HCT116 (cell line): Measurements from ENCODE around the gene NAPA. TPM values are rescaled to one million over a fixed set of nuclear protein-coding genes. Genes with fewer than 3 reads are reported as not detected.

ENCODE experiments used
- ATAC-seq: fragments of 200-7000 bp; cut with Tn5 transposase; 2 replicates; pipeline ENCODE4 v1.9.1; 2020; ENCODE audit warnings: mild to moderate bottlenecking, moderate library complexity
- BruUV-seq: library from RNA; stranded (reverse); fragments of 400-500 nt; replicated peaks from 2 replicates; lab custom pipeline; 2021; lab: Mats Ljungman, UMichigan
- CTCF ChIA-PET: fragments of 300-600 bp; sonication (Branson Sonifier 250); formaldehyde crosslinking; loops from one replicate; lab custom pipeline; 2021; ENCODE audit warnings: antibody characterized with exemption; lab: Charles Lee
- POLR2A ChIA-PET: fragments of 300-600, 350-600 bp; sonication (Branson Sonifier 250); formaldehyde crosslinking; loops from one replicate; lab custom pipeline; 2021; ENCODE audit warnings: antibody characterized with exemption; lab: Charles Lee
- RAD21 ChIA-PET, 2 experiments: fragments of 300-600 bp; sonication (Branson Sonifier 250); formaldehyde crosslinking; loops; one replicate each; lab custom pipeline; 2023; ENCODE audit warnings: low total read pairs in 2 of 2; ENCODE audit not compliant: uncharacterized antibody in 2 of 2, unreplicated experiment in 2 of 2, low non-redundant PET in 1 of 2; lab: Charles Lee
- DNase-seq: peaks from one replicate; pipeline ENCODE4 v3.0.0-alpha.2; 2010; ENCODE audit warnings: low read depth, low spot score
- H2AFZ ChIP-seq: fragments of 200-600 bp; shearing (Covaris generic), sonication (generic); 2 replicates; pipeline ENCODE4 v1.6.1; 2017; ENCODE audit warnings: low read depth, mixed run types, mixed read lengths, antibody characterized with exemption, low read length; ENCODE audit not compliant: poor library complexity, severe bottlenecking
- H3K27ac ChIP-seq: 2 replicates; pipeline ENCODE4 v1.5.1; 2012; ENCODE audit warnings: low read depth, low read length
- H3K27me3 ChIP-seq: fragments of 200-600 bp; sonication (generic); 2 replicates; pipeline ENCODE4 v1.6.1; 2016; ENCODE audit warnings: mixed run types, low read length, mixed read lengths; ENCODE audit not compliant: insufficient read depth
- H3K36me3 ChIP-seq, 2 experiments: fragments of 200-500 bp in 1 of 2; fragments of 200-600 bp in 1 of 2; sonication (Bioruptor generic) in 1 of 2; sonication (generic) in 1 of 2; 2 replicates each; pipeline versions ENCODE4 v1.5.1 to v1.6.1; 2014 to 2016; ENCODE audit warnings: low read length in 2 of 2, inconsistent platforms in 1 of 2, mixed read lengths in 1 of 2, mixed run types in 1 of 2; ENCODE audit not compliant: insufficient read depth in 2 of 2, control insufficient read depth in 1 of 2
- H3K4me1 ChIP-seq, 2 experiments: fragments of 200-600 bp in 1 of 2; sonication (generic) in 1 of 2; 2 replicates each; pipeline versions ENCODE4 v1.5.1 to v1.6.1; 2012 to 2017; ENCODE audit warnings: low read length in 2 of 2, inconsistent platforms in 1 of 2, mild to moderate bottlenecking in 1 of 2, mixed read lengths in 1 of 2, mixed run types in 1 of 2, moderate library complexity in 1 of 2; ENCODE audit not compliant: insufficient read depth in 2 of 2, control insufficient read depth in 1 of 2
- H3K4me2 ChIP-seq: fragments of 200-600 bp; sonication (generic); 2 replicates; pipeline ENCODE4 v1.6.1; 2017; ENCODE audit warnings: mixed run types, low read length, mixed read lengths
- H3K4me3 ChIP-seq, 2 experiments: fragments of 200-600 bp in 1 of 2; sonication (generic) in 1 of 2; replicated peaks in 1 of 2; 2 replicates each; pipeline ENCODE4 v1.5.1; 2011 to 2016; ENCODE audit warnings: low read length in 2 of 2, control low read depth in 1 of 2, low read depth in 1 of 2, mild to moderate bottlenecking in 1 of 2, mixed read lengths in 1 of 2, mixed run types in 1 of 2
- H3K79me2 ChIP-seq: fragments of 200-600 bp; sonication (generic); 2 replicates; pipeline ENCODE4 v1.6.1; 2017; ENCODE audit warnings: mild to moderate bottlenecking, mixed run types, low read length, moderate library complexity, mixed read lengths; ENCODE audit not compliant: insufficient read depth
- H3K9ac ChIP-seq: fragments of 200-600 bp; sonication (generic); 2 replicates; pipeline ENCODE4 v1.6.1; 2016; ENCODE audit warnings: low read length, mixed read lengths
- H3K9me2 ChIP-seq: fragments of 200-600 bp; sonication (generic), shearing (Covaris generic); 2 replicates; pipeline ENCODE4 v1.6.1; 2017; ENCODE audit warnings: mixed run types, mild to moderate bottlenecking, moderate library complexity; ENCODE audit not compliant: insufficient read depth
- H3K9me3 ChIP-seq, 2 experiments: fragments of 200-500 bp in 1 of 2; fragments of 200-600 bp in 1 of 2; sonication (Bioruptor generic) in 1 of 2; sonication (generic) in 1 of 2; 2 replicates each; pipeline ENCODE4 v1.6.1; 2014 to 2017; ENCODE audit warnings: low read length in 2 of 2, mixed read lengths in 2 of 2, inconsistent platforms in 1 of 2, low read depth in 1 of 2, mild to moderate bottlenecking in 1 of 2, mixed run types in 1 of 2, moderate library complexity in 1 of 2; ENCODE audit not compliant: control insufficient read depth in 1 of 2, insufficient read depth in 1 of 2
- H4K20me1 ChIP-seq: fragments of 200-600 bp; sonication (generic), shearing (Covaris generic); 2 replicates; pipeline ENCODE4 v1.6.1; 2017; ENCODE audit warnings: mixed run types, mild to moderate bottlenecking, moderate library complexity; ENCODE audit not compliant: insufficient read depth
- CEBPB ChIP-seq: IDR thresholded peaks from 2 replicates; pipeline ENCODE4 v1.6.1; 2012; ENCODE audit warnings: low read depth
- EGR1 ChIP-seq: IDR thresholded peaks from 2 replicates; pipeline ENCODE4 v1.6.1; 2012; ENCODE audit warnings: low read depth
- ELF1 ChIP-seq: IDR thresholded peaks from 2 replicates; pipeline ENCODE4 v1.6.1; 2012; ENCODE audit warnings: low read depth, borderline replicate concordance
- EZH2 ChIP-seq: fragments of 200-600 bp; sonication (generic); IDR thresholded peaks from 2 replicates; pipeline ENCODE4 v1.6.1; 2017; ENCODE audit warnings: antibody characterized with exemption, mixed run types
- EZH2phosphoT487 ChIP-seq: fragments of 200-600 bp; IDR thresholded peaks from 2 replicates; pipeline ENCODE4 v1.6.1; 2018; ENCODE audit warnings: antibody characterized with exemption, borderline replicate concordance
- JUND ChIP-seq: IDR thresholded peaks from 2 replicates; pipeline ENCODE4 v1.6.1; 2012
- MAX ChIP-seq: IDR thresholded peaks from 2 replicates; pipeline ENCODE4 v1.6.1; 2012
- POLR2A ChIP-seq: IDR thresholded peaks from 2 replicates; pipeline ENCODE4 v1.7.0; 2011; ENCODE audit warnings: borderline replicate concordance; ENCODE audit not compliant: insufficient read depth, insufficient read length; ENCODE audit errors: extremely low read depth
- RAD21 ChIP-seq: IDR thresholded peaks from 2 replicates; pipeline ENCODE4 v1.6.1; 2012; ENCODE audit warnings: low read depth, mild to moderate bottlenecking
- SRF ChIP-seq: IDR thresholded peaks from 2 replicates; pipeline ENCODE4 v1.6.1; 2012; ENCODE audit warnings: low read depth
- YY1 ChIP-seq: IDR thresholded peaks from 2 replicates; pipeline ENCODE4 v1.6.1; 2011; ENCODE audit warnings: low read length, low read depth, moderate library complexity, mild to moderate bottlenecking; ENCODE audit not compliant: insufficient replicate concordance; ENCODE audit errors: extremely low read depth
- ZFX ChIP-seq: fragments of 450-650 bp; IDR thresholded peaks from 2 replicates; pipeline ENCODE4 v1.6.1; 2017
- ZNF274 ChIP-seq: fragments of 200-500 bp; sonication (Bioruptor generic); IDR thresholded peaks from 2 replicates; pipeline ENCODE4 v1.6.1; 2014; ENCODE audit warnings: mild to moderate bottlenecking, low read depth, low read length, inconsistent platforms
- intact Hi-C: fragments of 100-400 bp; cut with micrococcal nuclease; formaldehyde crosslinking; loops from 2 replicates; pipeline ENCODE4 v1.10.0; 2022
- total RNA-seq: library from RNA; stranded (reverse); gene quantifications from one replicate; pipeline ENCODE4 v1.2.1, GENCODE V29; 2021; ENCODE audit not compliant: unreplicated experiment

Gene NAPA
- total RNA-seq, 1 experiment from 2014 or later: 58.8 TPM

GRCh38 chr19:47509170-47509847 is 5.6 kb downstream of the NAPA start:
- Histone ChIP-seq H3K4me2 (no peak overlapping the region), H4K20me1 (no peaks in the 10 kb centered on the region), H2AFZ (no peak overlapping the region), H3K9me2 (no peaks in the 10 kb centered on the region), H3K36me3 (no peaks in the 10 kb centered on the region), H3K27me3 (no peaks in the 10 kb centered on the region), H3K79me2 (peaks cover 52% of the 10 kb centered on the region), H3K9ac (no peak overlapping the region), H3K9me3 (no peaks in the 10 kb centered on the region), H3K27ac (no peak overlapping the region), H3K4me3 (no peak overlapping the region), H3K4me1 (peaks cover 3 to 17% of the 10 kb centered on the region in 2 experiments; a peak in 3 of 4 replicates)
- no TSS peak for BruUV-seq
- ChIA-PET RAD21 (interaction anchor here in 1 of 2 experiments (0.6 kb wide), 1 partner anchor 140 kb away, joined by 3 read pairs; no protein-coding TSS in a partner anchor), CTCF (no interaction called here), POLR2A (no interaction called here)
- no peak for TF ChIP-seq ELF1
- no peak for TF ChIP-seq EZH2phosphoT487
- TF ChIP-seq MAX: no peak
- TF ChIP-seq RAD21: no peak
- TF ChIP-seq YY1: no peak
- TF ChIP-seq POLR2A: no peak
- no peak for TF ChIP-seq EGR1
- no peak for TF ChIP-seq JUND
- TF ChIP-seq ZFX: no peak
- no peak for TF ChIP-seq SRF
- no peak for TF ChIP-seq ZNF274
- TF ChIP-seq CEBPB: no peak
- TF ChIP-seq EZH2: no peak
- DNase-seq (no peak), ATAC-seq (no peak)
- intact Hi-C loops: no loop called here
